WI38 (cell line): ENCODE measurements around the gene ITGB2.

Source experiments
- H3K4me3 ChIP-seq: 2 replicates; pipeline ENCODE4 v1.5.1; 2011; ENCODE audit warnings: low read depth, mild to moderate bottlenecking, control low read depth, low read length
- TF ChIP-seq, protein P1 (sequence below): IDR thresholded peaks from 2 replicates; pipeline ENCODE4 v1.5.1; 2012; ENCODE audit warnings: low read depth, mild to moderate bottlenecking, control low read depth, low read length

Gene ITGB2

DNA sequence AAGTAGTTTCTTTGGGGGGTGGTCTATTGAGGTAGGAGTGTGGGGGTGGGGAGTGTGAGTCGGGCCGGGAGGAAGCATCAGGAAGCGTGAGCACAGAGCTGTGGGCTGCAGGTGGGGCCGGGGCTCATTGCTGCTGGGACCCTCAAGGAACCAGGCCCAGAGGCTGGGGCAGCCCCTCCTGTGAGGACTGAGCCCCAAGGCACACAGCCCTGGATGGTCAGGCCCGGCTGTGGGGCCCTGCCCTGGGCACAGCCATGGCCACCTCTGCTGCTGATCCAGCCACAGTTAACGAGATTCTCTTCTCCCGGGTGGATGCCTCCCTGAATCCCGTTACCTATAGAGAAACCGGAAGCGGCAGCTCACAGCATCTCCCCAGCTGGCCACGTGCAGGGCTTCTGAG, 79.9 kb downstream of the ITGB2 start:
- H3K4me3 ChIP-seq = no peak overlapping the region
- TF ChIP-seq, protein P1, sequence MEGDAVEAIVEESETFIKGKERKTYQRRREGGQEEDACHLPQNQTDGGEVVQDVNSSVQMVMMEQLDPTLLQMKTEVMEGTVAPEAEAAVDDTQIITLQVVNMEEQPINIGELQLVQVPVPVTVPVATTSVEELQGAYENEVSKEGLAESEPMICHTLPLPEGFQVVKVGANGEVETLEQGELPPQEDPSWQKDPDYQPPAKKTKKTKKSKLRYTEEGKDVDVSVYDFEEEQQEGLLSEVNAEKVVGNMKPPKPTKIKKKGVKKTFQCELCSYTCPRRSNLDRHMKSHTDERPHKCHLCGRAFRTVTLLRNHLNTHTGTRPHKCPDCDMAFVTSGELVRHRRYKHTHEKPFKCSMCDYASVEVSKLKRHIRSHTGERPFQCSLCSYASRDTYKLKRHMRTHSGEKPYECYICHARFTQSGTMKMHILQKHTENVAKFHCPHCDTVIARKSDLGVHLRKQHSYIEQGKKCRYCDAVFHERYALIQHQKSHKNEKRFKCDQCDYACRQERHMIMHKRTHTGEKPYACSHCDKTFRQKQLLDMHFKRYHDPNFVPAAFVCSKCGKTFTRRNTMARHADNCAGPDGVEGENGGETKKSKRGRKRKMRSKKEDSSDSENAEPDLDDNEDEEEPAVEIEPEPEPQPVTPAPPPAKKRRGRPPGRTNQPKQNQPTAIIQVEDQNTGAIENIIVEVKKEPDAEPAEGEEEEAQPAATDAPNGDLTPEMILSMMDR = no peak

DNA sequence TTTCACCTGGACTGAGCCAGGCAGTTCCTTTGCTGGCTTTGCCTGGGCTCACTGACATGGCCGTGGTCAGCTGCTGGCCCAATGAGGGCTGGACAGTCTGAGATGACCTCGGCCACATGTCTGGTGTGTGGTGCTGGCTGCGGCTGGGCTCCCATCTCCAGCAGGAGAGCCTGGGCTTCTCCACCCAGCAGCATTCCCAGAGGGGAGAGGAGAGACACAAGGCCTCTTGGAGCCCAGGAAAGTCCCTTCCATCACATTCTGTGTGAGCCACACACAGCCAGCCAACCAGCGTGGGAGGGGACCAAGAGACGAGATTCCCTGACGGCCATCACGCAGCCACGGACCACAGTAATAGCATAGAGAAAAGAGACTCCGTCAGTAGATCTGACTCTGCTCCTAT, 81.7 kb downstream of the ITGB2 start:
- no peak overlapping the region for H3K4me3 ChIP-seq
- TF ChIP-seq, protein P1 = no peak

DNA sequence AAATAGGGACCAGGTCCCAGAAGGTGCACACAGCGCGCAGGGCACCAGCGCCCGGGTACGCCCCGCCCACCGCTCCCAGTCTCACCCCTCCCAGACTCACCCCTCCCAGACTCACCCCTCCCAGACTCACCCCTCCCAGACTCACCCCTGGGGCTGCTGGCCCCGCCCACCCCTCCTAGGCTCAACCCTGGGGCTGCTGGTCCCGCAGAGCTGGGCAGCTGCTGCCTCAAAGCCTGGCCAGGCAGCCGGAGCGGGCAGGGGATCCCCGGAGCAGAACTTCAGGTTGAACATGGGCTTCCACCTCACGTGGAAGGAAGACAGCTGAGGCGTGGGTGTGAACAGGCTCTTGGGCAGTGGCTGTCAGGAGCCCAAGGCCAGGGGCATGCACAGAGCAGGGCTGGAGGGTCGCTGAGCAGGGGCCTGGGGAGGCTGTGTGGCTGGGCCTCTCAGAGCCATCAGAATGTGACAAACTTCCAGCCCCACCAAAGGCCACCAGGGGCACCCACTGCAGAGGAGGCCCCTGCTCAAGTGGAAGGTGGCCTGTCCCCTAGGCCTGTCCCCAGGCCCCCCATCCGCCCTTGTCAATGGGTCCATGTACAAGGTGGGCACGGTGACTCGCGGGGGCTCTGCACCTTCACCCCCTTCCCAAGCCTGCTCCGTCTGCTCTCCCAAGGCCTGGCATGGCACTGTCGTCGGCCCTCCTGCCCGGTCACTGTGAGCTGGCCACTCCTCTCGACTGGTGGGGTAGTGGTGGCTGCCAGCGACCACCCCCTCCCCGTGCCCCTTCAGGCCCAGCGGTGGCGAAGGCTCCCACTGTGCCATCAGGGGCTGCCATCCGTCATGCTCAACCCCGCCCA, 82.4 kb downstream of the ITGB2 start:
- H3K4me3 ChIP-seq = no peak overlapping the region
- TF ChIP-seq, protein P1 = no peak

DNA sequence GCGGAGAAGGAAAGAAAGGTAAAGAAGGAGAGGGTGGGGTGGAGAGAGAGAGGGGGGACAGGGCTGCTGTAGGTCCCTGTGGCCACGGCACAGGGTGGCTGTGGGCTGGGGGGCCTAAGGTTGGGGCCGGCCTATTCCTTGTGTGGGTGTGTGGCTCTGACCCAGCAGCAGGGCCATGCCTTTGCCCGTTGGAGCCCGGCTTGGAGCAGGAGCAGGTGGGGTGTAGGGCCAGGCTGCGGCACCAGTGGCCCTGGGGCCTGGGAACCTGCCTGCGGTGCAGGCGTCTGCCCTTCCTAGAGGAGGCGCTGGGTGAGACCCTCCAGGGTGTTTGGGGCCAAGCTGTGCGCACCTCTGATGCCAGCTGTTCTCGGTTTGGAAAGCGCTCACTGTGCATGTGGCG, 83.2 kb downstream of the ITGB2 start:
- no peak overlapping the region for H3K4me3 ChIP-seq
- TF ChIP-seq, protein P1 = no peak

DNA sequence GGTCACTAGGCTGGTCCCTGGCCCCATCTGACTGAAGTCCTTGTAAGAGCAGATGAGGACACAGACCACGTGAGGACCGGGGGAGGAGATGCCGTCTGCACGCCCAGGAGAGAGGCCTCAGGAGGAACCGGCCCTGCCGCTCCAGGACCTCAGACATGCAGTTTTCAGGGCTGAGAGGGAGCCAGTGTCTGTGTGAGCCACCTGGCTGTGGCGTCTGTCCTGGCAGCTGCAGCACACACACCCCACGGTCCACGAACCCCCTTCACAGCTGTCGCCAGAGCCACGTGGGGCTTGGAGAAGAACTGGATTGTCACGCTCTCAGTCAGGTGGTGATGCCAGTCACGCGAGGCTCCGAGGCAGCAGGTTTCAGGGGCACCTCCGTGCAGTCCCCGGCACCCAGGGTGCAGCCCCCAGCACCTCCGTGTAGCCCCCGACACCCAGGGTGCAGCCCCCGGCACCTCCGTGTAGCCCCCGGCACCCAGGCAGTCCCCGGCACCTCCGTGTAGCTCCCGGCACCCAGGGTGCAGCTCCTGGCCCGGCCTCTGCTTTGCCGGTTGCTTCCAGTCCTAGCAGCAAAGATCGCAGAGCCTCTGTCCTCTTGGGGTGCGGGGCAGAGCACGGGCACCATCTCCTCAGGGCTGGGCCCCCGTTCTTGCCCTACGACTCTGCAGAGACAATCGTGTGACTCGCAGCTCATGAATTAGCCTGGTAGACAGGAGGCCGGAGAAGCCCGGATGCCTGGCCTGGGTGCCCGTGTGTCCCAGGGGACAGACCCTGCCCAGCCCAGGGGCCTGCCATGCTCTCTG, 83.8 kb downstream of the ITGB2 start:
- TF ChIP-seq, protein P1 = no peak
- no peak overlapping the region for H3K4me3 ChIP-seq

DNA sequence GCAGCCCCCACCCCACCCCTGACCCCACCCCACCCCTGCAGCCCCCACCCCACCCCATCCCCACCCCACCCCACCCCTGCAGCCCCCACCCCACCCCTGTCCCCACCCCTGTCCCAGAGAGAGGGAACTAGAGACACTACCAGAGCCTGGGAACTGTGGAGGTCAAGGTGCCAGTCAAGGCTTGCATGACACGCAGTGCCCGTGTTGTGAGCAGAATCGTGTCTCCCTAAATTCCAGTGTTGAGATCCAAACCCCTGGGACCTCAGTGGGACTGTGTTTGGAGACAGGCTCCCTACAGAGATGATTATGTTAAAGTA, 84.4 kb downstream of the ITGB2 start:
- H3K4me3 ChIP-seq = no peak overlapping the region
- TF ChIP-seq, protein P1 = no peak
